ENCODE data around the gene ANAPC2. TPM values are rescaled to one million over a fixed set of nuclear protein-coding genes. Genes with fewer than 3 reads are reported as not detected.
A peak's percentile ranks its signal among the peaks of the same experiment; 100 is the strongest.

The ANAPC2 gene
- polyA plus RNA-seq, 1 experiment: 12.1 TPM

- H3K27me3 ChIP-seq (ENCODE audit: control insufficient read depth, insufficient read depth, low read length): no peaks in the 10 kb centered on the region
- TF ChIP-seq, protein P1, sequence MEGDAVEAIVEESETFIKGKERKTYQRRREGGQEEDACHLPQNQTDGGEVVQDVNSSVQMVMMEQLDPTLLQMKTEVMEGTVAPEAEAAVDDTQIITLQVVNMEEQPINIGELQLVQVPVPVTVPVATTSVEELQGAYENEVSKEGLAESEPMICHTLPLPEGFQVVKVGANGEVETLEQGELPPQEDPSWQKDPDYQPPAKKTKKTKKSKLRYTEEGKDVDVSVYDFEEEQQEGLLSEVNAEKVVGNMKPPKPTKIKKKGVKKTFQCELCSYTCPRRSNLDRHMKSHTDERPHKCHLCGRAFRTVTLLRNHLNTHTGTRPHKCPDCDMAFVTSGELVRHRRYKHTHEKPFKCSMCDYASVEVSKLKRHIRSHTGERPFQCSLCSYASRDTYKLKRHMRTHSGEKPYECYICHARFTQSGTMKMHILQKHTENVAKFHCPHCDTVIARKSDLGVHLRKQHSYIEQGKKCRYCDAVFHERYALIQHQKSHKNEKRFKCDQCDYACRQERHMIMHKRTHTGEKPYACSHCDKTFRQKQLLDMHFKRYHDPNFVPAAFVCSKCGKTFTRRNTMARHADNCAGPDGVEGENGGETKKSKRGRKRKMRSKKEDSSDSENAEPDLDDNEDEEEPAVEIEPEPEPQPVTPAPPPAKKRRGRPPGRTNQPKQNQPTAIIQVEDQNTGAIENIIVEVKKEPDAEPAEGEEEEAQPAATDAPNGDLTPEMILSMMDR (IDR thresholded peaks at IDR 0.05; ENCODE audit: low read depth, low read length): no peak
- no peak overlapping the region for H3K27ac ChIP-seq (ENCODE audit: low read depth, low read length)
- ChIA-PET POLR2A (interaction anchor here (1.4 to 1.8 kb wide), 3 partner anchors 14 to 140 kb away, joined by 3 to 7 read pairs (median 5); partner anchors contain the start of genes MAN1B1 and TUBB4B), CTCF (interaction anchor here (1.0 to 2.4 kb wide), 4 partner anchors 10 to 159 kb away, joined by 3 to 14 read pairs (median 6); no protein-coding TSS in a partner anchor)
- no peak for DNase-seq (ENCODE audit: low read depth, low spot score)
- H3K9me3 ChIP-seq (ENCODE audit: control insufficient read depth, insufficient read depth, low read length): no peaks in the 10 kb centered on the region; the same call in 1 of the 2 replicates
- H3K4me3 ChIP-seq (ENCODE audit: low read depth, low read length): no peak overlapping the region
Observed at GRCh38 chr9:137226338-137227053, 38.1 kb upstream of the ANAPC2 start.

- TF ChIP-seq, protein P1 (IDR thresholded peaks at IDR 0.05; ENCODE audit: low read depth, low read length): no peak
- H3K4me3 ChIP-seq (ENCODE audit: low read depth, low read length): no peak overlapping the region
- POLR2A ChIA-PET: interaction anchor here (1.3 kb wide), 1 partner anchor 15 kb away, joined by 6 read pairs; the partner anchor contains the start of gene TUBB4B
- H3K9me3 ChIP-seq (ENCODE audit: control insufficient read depth, insufficient read depth, low read length): no peaks in the 10 kb centered on the region; the same call in 1 of the 2 replicates
- H3K27ac ChIP-seq (ENCODE audit: low read depth, low read length): no peak overlapping the region
- H3K27me3 ChIP-seq (ENCODE audit: control insufficient read depth, insufficient read depth, low read length): no peaks in the 10 kb centered on the region
- no peak for DNase-seq (ENCODE audit: low read depth, low spot score)
- CTCF ChIA-PET: interaction anchor here (1.0 to 3.7 kb wide), 3 partner anchors 11 to 158 kb away, joined by 3 to 29 read pairs (median 14); no protein-coding TSS in a partner anchor
Observed at GRCh38 chr9:137225699-137226331, 37.5 kb upstream of the ANAPC2 start.

- CTCF ChIA-PET: interaction anchor here (3.7 kb wide), 1 partner anchor 12 kb away, joined by 29 read pairs; no protein-coding TSS in a partner anchor
- Histone ChIP-seq H3K27me3 (ENCODE audit: control insufficient read depth, insufficient read depth, low read length) (no peaks in the 10 kb centered on the region), H3K4me3 (ENCODE audit: low read depth, low read length) (peak within 1 kb of the TSS; percentile 80), H3K27ac (ENCODE audit: low read depth, low read length) (no peak within 1 kb of the TSS), H3K9me3 (ENCODE audit: control insufficient read depth, insufficient read depth, low read length) (no peaks in the 10 kb centered on the region; the same call in 1 of the 2 replicates)
- no peak for DNase-seq (ENCODE audit: low read depth, low spot score)
- TF ChIP-seq, protein P1 (IDR thresholded peaks at IDR 0.05; ENCODE audit: low read depth, low read length): no peak
- POLR2A ChIA-PET: interaction anchor here (1.3 kb wide), 1 partner anchor 16 kb away, joined by 6 read pairs; the partner anchor contains the start of gene TUBB4B
Observed at GRCh38 chr9:137224830-137225694, 36.7 kb upstream of the ANAPC2 start, which contains the start of gene CYSRT1. CYSRT1 (plus strand) TSS chr9:137225174; CDS start chr9:137225622, 448 bp downstream.

DNA sequence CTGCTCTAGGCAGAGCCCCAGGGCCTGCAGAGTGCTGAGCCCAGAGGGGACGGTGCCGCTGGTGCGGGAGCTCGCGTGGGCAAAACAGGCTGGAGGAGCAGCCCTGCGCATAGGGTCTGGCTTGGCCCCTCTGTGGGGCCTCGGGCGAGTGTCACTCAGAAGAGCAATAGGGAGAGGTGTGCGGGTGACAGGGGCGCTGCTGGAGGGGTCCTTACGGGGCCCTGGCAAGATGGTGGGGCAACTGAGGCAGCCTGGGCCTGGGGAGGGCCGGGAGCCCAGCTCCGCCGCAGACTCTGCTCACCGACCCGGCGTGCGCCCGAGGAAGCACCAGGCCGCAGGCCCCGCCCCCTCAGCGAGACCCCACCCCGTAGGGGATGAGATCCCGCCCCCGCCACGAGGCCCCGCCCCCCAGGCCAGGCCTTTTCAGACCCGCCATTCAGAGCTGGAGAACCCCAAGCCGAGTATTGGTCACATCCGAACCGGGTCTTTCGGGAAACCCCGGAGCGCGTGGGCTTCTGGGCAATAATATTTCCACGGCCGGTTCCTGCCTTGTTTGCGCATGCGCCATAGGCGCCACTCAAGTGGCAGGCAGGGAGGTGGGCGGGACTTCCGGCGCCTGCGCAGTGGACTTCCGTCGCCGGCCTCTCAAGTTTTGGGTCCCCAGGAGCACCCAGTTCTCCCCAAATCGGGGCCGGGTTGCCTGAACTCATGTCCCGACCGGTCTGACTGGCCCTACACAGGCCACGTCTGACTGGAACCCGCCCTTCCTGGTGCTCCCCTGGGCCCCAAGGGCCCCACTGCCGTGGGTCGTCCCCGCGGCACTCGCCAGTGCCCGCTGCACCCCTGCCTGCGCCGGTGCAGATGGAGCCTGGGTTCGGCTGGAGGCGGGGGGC is 35.0 kb upstream of the ANAPC2 start:
- Histone ChIP-seq H3K27ac (ENCODE audit: low read depth, low read length) (peak overlapping the region; percentile 65), H3K4me3 (ENCODE audit: low read depth, low read length) (peak overlapping the region; percentile 80), H3K9me3 (ENCODE audit: control insufficient read depth, insufficient read depth, low read length) (no peaks in the 10 kb centered on the region; the same call in 1 of the 2 replicates), H3K27me3 (ENCODE audit: control insufficient read depth, insufficient read depth, low read length) (no peaks in the 10 kb centered on the region)
- ChIA-PET POLR2A (interaction anchor here (0.7 to 2.4 kb wide), 10 partner anchors 13 to 100 kb away, joined by 3 to 28 read pairs (median 7); partner anchors contain the start of genes ANAPC2, NDOR1, SSNA1 and TMEM203), CTCF (interaction anchor here (0.6 to 3.7 kb wide), 7 partner anchors 13 to 277 kb away, joined by 3 to 29 read pairs (median 6); partner anchors contain the start of gene SSNA1)
- DNase-seq (ENCODE audit: low read depth, low spot score): peak; percentile 96
- TF ChIP-seq, protein P1 (IDR thresholded peaks at IDR 0.05; ENCODE audit: low read depth, low read length): no peak

All from AG04450 (cell line).